Endothelial cell of umbilical vein (primary cell): Measurements from ENCODE around the gene NUP160. TPM values are rescaled to one million over a fixed set of nuclear protein-coding genes. Genes with fewer than 3 reads are reported as not detected.

Experiments used
- BruUV-seq: library from RNA; stranded (reverse); fragments of 400-500 nt; replicated peaks from 2 replicates; lab custom pipeline; 2021; lab: Mats Ljungman, UMichigan
- CTCF ChIA-PET: fragments of 300-600, 350-600 bp; sonication (Branson Sonifier 250); formaldehyde crosslinking; loops from one replicate; lab custom pipeline; 2021; ENCODE audit warnings: antibody characterized with exemption, inconsistent platforms; lab: Charles Lee
- POLR2A ChIA-PET: fragments of 300-600, 350-600 bp; sonication (Branson Sonifier 250); formaldehyde crosslinking; loops from one replicate; lab custom pipeline; 2021; ENCODE audit warnings: antibody characterized with exemption, inconsistent platforms; lab: Charles Lee
- DNase-seq: peaks from one replicate; pipeline ENCODE4 v3.0.0-alpha.2; 2011; ENCODE audit warnings: low read depth, low spot score
- FAIRE-seq: peaks from 2 replicates; lab custom pipeline; 2011; peaks lifted over from hg19 to GRCh38; lab: Jason Lieb, UNC
- H2AFZ ChIP-seq: 2 replicates; pipeline ENCODE4 v1.6.0; 2012; ENCODE audit warnings: low read depth, low read length, control low read depth, inconsistent platforms
- H3K27ac ChIP-seq: 2 replicates; pipeline ENCODE4 v1.5.1; 2011; ENCODE audit warnings: low read depth, mild to moderate bottlenecking, control low read depth, low read length, moderate library complexity; ENCODE audit not compliant: insufficient read depth
- H3K27me3 ChIP-seq, 2 experiments: 2 replicates each; pipeline versions ENCODE4 v1.6.0 to v1.6.1; 2011; ENCODE audit warnings: low read length in 2 of 2, mixed read lengths in 1 of 2; ENCODE audit not compliant: control insufficient read depth in 2 of 2, insufficient read depth in 2 of 2
- H3K36me3 ChIP-seq, 2 experiments: 2 replicates in 1 of 2; 3 replicates in 1 of 2; pipeline ENCODE4 v1.5.1; 2011; ENCODE audit warnings: low read length in 2 of 2, mild to moderate bottlenecking in 1 of 2, moderate library complexity in 1 of 2; ENCODE audit not compliant: control insufficient read depth in 2 of 2, insufficient read depth in 2 of 2; ENCODE audit errors: extremely low read depth in 1 of 2
- H3K4me1 ChIP-seq: 3 replicates; pipeline ENCODE4 v1.5.1; 2011; ENCODE audit warnings: mild to moderate bottlenecking, low read length; ENCODE audit not compliant: control insufficient read depth, insufficient read depth; ENCODE audit errors: extremely low read depth
- H3K4me2 ChIP-seq: 2 replicates; pipeline ENCODE4 v1.6.1; 2011; ENCODE audit warnings: low read length, control low read depth, mixed read lengths; ENCODE audit not compliant: insufficient read depth
- H3K4me3 ChIP-seq, 3 experiments: fragments of 200-600 bp in 1 of 3; sonication (generic), shearing (Covaris generic) in 1 of 3; replicated peaks in 1 of 3; 2 replicates each; pipeline ENCODE4 v1.5.1; 2011 to 2016; ENCODE audit warnings: control low read depth in 3 of 3, low read length in 3 of 3, mild to moderate bottlenecking in 2 of 3, inconsistent platforms in 1 of 3, low read depth in 1 of 3, moderate library complexity in 1 of 3; ENCODE audit not compliant: insufficient read depth in 1 of 3
- H3K79me2 ChIP-seq: 2 replicates; pipeline ENCODE4 v1.6.0; 2012; ENCODE audit warnings: low read length, inconsistent platforms; ENCODE audit not compliant: control insufficient read depth, insufficient read depth
- H3K9ac ChIP-seq: replicated peaks from 2 replicates; pipeline ENCODE3; 2011; ENCODE audit warnings: low read length, control low read depth; ENCODE audit not compliant: insufficient read depth; ENCODE audit errors: extremely low read depth
- H3K9me1 ChIP-seq: replicated peaks from 3 replicates; pipeline ENCODE4 v1.6.0; 2011; ENCODE audit warnings: mild to moderate bottlenecking, low read length; ENCODE audit not compliant: control insufficient read depth, insufficient read depth; ENCODE audit errors: extremely low read depth
- H3K9me3 ChIP-seq: replicated peaks from 2 replicates; pipeline ENCODE4 v1.5.1; 2012; ENCODE audit warnings: low read length, inconsistent platforms; ENCODE audit not compliant: control insufficient read depth, insufficient read depth
- H4K20me1 ChIP-seq: replicated peaks from 2 replicates; pipeline ENCODE3; 2011; ENCODE audit warnings: mild to moderate bottlenecking, low read length; ENCODE audit not compliant: control insufficient read depth, insufficient read depth; ENCODE audit errors: extremely low read depth
- CTCF ChIP-seq, 2 donors: IDR thresholded peaks; 1 replicate in 1 of 2; 2 replicates in 1 of 2; pipeline ENCODE4 v1.5.1; 2011; ENCODE audit warnings: low read length in 2 of 2, mild to moderate bottlenecking in 2 of 2, moderate library complexity in 2 of 2, control low read depth in 1 of 2, inconsistent platforms in 1 of 2, low read depth in 1 of 2; ENCODE audit not compliant: insufficient read depth in 1 of 2; ENCODE audit errors: extremely low read depth in 1 of 2
- EZH2 ChIP-seq: IDR thresholded peaks from 2 replicates; pipeline ENCODE4 v1.6.1; 2012; ENCODE audit warnings: borderline replicate concordance, low read depth, mild to moderate bottlenecking, moderate library complexity, low read length, inconsistent platforms; ENCODE audit not compliant: severe bottlenecking
- FOS ChIP-seq: IDR thresholded peaks from 2 replicates; pipeline ENCODE4 v1.6.1; 2011; ENCODE audit warnings: mild to moderate bottlenecking, low read length, moderate library complexity, borderline replicate concordance; ENCODE audit not compliant: insufficient read depth
- GATA2 ChIP-seq: IDR thresholded peaks from 2 replicates; pipeline ENCODE4 v1.7.0; 2011; ENCODE audit warnings: low read depth, mild to moderate bottlenecking, moderate library complexity, mixed read lengths, low read length; ENCODE audit not compliant: insufficient read length, insufficient read depth
- JUN ChIP-seq: IDR thresholded peaks from 2 replicates; pipeline ENCODE4 v1.6.1; 2011; ENCODE audit warnings: borderline replicate concordance, low read depth; ENCODE audit not compliant: insufficient read length, insufficient read depth
- MYC ChIP-seq: IDR thresholded peaks from one replicate; pipeline ENCODE4 v1.6.1; 2011; ENCODE audit warnings: mild to moderate bottlenecking, low read depth, low read length
- POLR2A ChIP-seq: IDR thresholded peaks from 2 replicates; pipeline ENCODE4 v1.6.1; 2012; ENCODE audit warnings: low read depth, mild to moderate bottlenecking, control low read depth, low read length
- POLR2AphosphoS5 ChIP-seq: IDR thresholded peaks from 2 replicates; pipeline ENCODE4 v1.6.1; 2012; ENCODE audit warnings: low read depth, mild to moderate bottlenecking, control low read depth, low read length, moderate library complexity; ENCODE audit not compliant: insufficient read depth
- dilution Hi-C: fragments of 300-500 bp; cut with MboI; formaldehyde crosslinking; loops from one replicate; pipeline ENCODE4 v1.15.0; 2019; ENCODE audit warnings: low sequenced_read_pairs; ENCODE audit not compliant: extremely low pct_ligation_motif_present
- intact Hi-C: fragments of 100-400 bp; cut with micrococcal nuclease; formaldehyde crosslinking; loops from one replicate; pipeline ENCODE4 v1.10.0; 2022
- polyA plus RNA-seq, 4 experiments: library from polyadenylated mRNA; depleted of rRNA in 3 of 4; stranded (reverse) in 3 of 4; unstranded in 1 of 4; fragments of >200 nt; gene quantifications; 2 replicates each; pipeline versions ENCODE4 v1.2.1 to v1.2.3, GENCODE V29; 2011 to 2012; ENCODE audit warnings: missing spikeins in 1 of 4
- total RNA-seq: library from RNA; stranded (reverse); gene quantifications from 2 replicates; pipeline ENCODE4 v1.2.3, GENCODE V29; 2021
- TF ChIP-seq, protein P1 (sequence below): IDR thresholded peaks from 2 replicates; pipeline ENCODE4 v1.6.1; 2011; ENCODE audit not compliant: insufficient read depth, insufficient read length

The NUP160 gene
- total and polyA plus RNA-seq, 2 donors (not counting 3 experiments of a cell fraction or from before 2014, with no cell fraction given): 15.4 to 39.6 TPM

DNA sequence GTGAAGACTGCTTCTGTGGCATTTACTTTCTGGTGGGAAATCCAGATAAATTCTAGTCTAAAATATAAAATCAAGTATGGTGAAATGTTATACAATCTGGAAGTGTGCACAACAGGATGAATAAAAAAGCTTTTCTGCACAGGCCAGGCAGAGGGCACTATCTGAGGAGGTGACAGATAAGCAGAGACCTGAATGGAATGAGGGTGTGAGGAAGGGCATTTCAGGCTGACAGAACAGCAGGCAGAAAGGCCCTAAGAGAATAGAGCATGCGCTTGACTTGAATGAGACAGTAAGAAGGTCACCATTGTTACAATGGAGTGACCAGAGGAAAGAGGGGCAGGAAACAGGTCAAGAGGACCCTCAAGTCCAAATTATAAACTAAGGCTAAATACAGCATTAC, 47.4 kb downstream of the NUP160 start:
- H3K4me2 ChIP-seq: no peak overlapping the region
- H3K9me3 ChIP-seq: no peaks in the 10 kb centered on the region
- no peak overlapping the region for H3K4me3 ChIP-seq
- CTCF ChIA-PET: interaction anchor here (1.2 kb wide), 1 partner anchor 52 kb away, joined by 4 read pairs; no protein-coding TSS in a partner anchor
- peaks cover 4 to 16% of the 10 kb centered on the region in 2 experiments for H3K36me3 ChIP-seq
- FAIRE-seq (no peak), DNase-seq (no peak)
- no peaks in the 10 kb centered on the region for H4K20me1 ChIP-seq
- no peak overlapping the region for H3K27ac ChIP-seq
- no peak overlapping the region for H3K9ac ChIP-seq
- TF ChIP-seq, protein P1, sequence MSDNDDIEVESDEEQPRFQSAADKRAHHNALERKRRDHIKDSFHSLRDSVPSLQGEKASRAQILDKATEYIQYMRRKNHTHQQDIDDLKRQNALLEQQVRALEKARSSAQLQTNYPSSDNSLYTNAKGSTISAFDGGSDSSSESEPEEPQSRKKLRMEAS: no peak
- TF ChIP-seq EZH2 (no peak), JUN (no peak), MYC (no peak), POLR2AphosphoS5 (no peak), CTCF (IDR thresholded peaks at IDR 0.05; ENCODE audit: extremely low read depth in 1 of 2, insufficient read depth in 1 of 2, low read depth in 1 of 2, low read length in 2 of 2) (no peak), GATA2 (no peak), FOS (no peak), POLR2A (no peak)
- H3K4me1 ChIP-seq: no peaks in the 10 kb centered on the region
- intact Hi-C loops: no loop called here
- H3K79me2 ChIP-seq: no peaks in the 10 kb centered on the region
- no peaks in the 10 kb centered on the region for H3K9me1 ChIP-seq
- H3K27me3 ChIP-seq: no peaks in the 10 kb centered on the region
- no peak overlapping the region for H2AFZ ChIP-seq
- dilution Hi-C loops: no loop called here
- POLR2A ChIA-PET: no interaction called here
- BruUV-seq: no TSS peak
